Measurements from ENCODE around the gene MAPKAP1. TPM values are rescaled to one million over a fixed set of nuclear protein-coding genes. Genes with fewer than 3 reads are reported as not detected.

Gene MAPKAP1
- total RNA-seq, 1 donor from 2014 or later = 80.0 TPM

- DNase-seq (ENCODE audit: low spot score) = peak; percentile 17
These were observed 220.9 kb downstream of the MAPKAP1 start for GRCh38 chr9:125486152-125486508.

GRCh38 chr9:125485471-125486151 lies 221.4 kb downstream of the MAPKAP1 start:
- DNase-seq (ENCODE audit: low spot score) = peak; percentile 5

GRCh38 chr9:125484350-125485282 lies 222.4 kb downstream of the MAPKAP1 start:
- peak; percentile 52 for DNase-seq (ENCODE audit: low spot score)

- no peak for DNase-seq (ENCODE audit: low spot score)
These were observed 223.3 kb downstream of the MAPKAP1 start for GRCh38 chr9:125483697-125484096.

- DNase-seq (ENCODE audit: low spot score) = no peak
These were observed 227.0 kb downstream of the MAPKAP1 start for GRCh38 chr9:125479846-125480615.

- DNase-seq (ENCODE audit: low spot score) = no peak
These were observed 229.9 kb downstream of the MAPKAP1 start for GRCh38 chr9:125477089-125477544.

GRCh38 chr9:125476645-125477044 lies 230.4 kb downstream of the MAPKAP1 start:
- no peak for DNase-seq (ENCODE audit: low spot score)

- no peak for DNase-seq (ENCODE audit: low spot score)
These were observed 231.6 kb downstream of the MAPKAP1 start for GRCh38 chr9:125475385-125475784.

GRCh38 chr9:125472926-125473701 lies 233.9 kb downstream of the MAPKAP1 start:
- no peak for DNase-seq (ENCODE audit: low spot score)

GRCh38 chr9:125472562-125472925 lies 234.5 kb downstream of the MAPKAP1 start:
- DNase-seq (ENCODE audit: low spot score) = no peak

- no peak for DNase-seq (ENCODE audit: low spot score)
These were observed 236.0 kb downstream of the MAPKAP1 start for GRCh38 chr9:125470767-125471580.

- DNase-seq (ENCODE audit: low spot score) = peak; percentile 6
These were observed 236.8 kb downstream of the MAPKAP1 start for GRCh38 chr9:125470189-125470588.

GRCh38 chr9:125468646-125469045 lies 238.4 kb downstream of the MAPKAP1 start:
- DNase-seq (ENCODE audit: low spot score) = no peak

- no peak for DNase-seq (ENCODE audit: low spot score)
These were observed 239.8 kb downstream of the MAPKAP1 start for GRCh38 chr9:125467116-125467740.

- DNase-seq (ENCODE audit: low spot score) = no peak
These were observed 240.6 kb downstream of the MAPKAP1 start for GRCh38 chr9:125466411-125466810.

GRCh38 chr9:125464591-125465385 lies 242.2 kb downstream of the MAPKAP1 start:
- DNase-seq (ENCODE audit: low spot score) = peak; percentile 13

- no peak for DNase-seq (ENCODE audit: low spot score)
These were observed 243.1 kb downstream of the MAPKAP1 start for GRCh38 chr9:125463926-125464325.

- no peak for DNase-seq (ENCODE audit: low spot score)
These were observed 244.1 kb downstream of the MAPKAP1 start for GRCh38 chr9:125462861-125463291.

GRCh38 chr9:125461636-125462190 lies 245.3 kb downstream of the MAPKAP1 start:
- no peak for DNase-seq (ENCODE audit: low spot score)
